HG03571 (cell line): Measurements from ENCODE around the gene ULK4.
A peak's percentile ranks its signal among the peaks of the same experiment; 100 is the strongest.
"Not testable (repeated sequence)": the region's sequence is repeated elsewhere in the genome, so short reads cannot be mapped to it uniquely, and the experiment has no call there.

Experiments used
- ATAC-seq: cut with Tn5 transposase; IDR thresholded peaks from one replicate; pipeline ENCODE4 v1.9.1; 2021; ENCODE audit not compliant: unreplicated experiment

ULK4 gene

GRCh38 chr3:41508063-41508696 is 453.7 kb downstream of the ULK4 start:
- ATAC-seq, result no peak

GRCh38 chr3:41507336-41508062 is 454.4 kb downstream of the ULK4 start:
- ATAC-seq, result no peak

DNA sequence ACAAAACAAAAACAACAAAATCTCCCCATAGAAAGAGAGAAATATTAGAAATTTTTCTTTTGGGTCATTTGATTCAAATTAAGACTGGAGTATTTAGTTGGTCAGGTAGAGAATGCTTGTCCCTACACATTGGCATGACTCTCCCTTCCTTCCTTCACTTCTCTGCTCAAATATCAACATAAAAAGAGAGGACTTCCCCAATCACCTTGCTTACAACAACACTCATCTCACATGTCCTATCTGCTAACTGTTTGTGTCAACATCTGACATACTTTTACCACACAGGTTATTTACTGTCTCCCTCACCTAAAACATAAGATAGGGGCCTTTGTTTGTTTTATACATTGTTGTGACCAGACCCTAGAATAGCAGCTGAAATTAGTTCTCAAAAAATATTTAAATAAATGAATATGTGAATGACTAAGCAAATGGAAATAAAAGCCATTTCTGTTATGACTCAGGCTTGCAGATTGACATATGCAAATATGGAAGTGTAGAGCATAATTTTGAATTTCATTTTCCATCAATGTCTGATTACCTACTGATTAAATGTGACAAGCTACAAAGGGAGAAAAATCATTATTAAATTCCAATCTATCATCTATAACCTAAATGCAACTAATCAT is 457.8 kb downstream of the ULK4 start:
- no peak for ATAC-seq

DNA sequence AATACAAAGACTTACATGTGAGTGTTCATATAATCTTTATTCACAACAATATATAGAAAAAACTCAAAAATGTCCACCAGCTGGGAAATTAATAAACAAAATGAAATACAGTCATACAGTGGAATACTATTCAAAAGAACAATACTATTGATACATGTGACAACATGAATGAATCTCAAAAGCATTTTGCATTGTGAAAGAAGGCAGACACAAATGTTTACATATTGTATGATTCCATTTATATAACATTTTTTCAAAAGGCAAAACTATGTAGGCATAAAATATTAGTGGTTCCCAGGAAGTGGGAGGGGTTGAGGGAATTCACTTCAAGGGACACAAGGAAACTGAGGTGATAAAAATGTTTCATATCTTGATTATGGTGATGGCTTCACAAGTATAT is 459.4 kb downstream of the ULK4 start:
- ATAC-seq, result no peak

DNA sequence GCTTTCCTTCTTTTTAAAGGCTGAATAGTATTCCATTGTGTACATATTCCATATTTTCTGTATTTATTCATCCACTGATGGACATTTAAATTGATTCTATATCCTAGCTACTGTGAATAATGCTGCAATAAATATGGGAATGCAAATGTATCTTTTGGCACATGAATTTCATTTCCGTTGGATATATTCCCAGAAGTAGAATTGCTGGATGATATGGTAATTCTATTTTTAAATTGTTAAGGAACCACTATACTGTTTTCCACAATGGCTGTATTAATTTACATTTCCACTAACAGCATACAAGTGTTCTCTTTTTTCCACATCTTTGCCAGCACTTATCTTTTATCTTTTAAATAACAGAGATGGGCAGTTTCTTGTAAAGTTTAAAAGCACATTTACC is 459.9 kb downstream of the ULK4 start:
- ATAC-seq, result no peak

GRCh38 chr3:41498847-41499246 is 463.1 kb downstream of the ULK4 start:
- ATAC-seq, result no peak

DNA sequence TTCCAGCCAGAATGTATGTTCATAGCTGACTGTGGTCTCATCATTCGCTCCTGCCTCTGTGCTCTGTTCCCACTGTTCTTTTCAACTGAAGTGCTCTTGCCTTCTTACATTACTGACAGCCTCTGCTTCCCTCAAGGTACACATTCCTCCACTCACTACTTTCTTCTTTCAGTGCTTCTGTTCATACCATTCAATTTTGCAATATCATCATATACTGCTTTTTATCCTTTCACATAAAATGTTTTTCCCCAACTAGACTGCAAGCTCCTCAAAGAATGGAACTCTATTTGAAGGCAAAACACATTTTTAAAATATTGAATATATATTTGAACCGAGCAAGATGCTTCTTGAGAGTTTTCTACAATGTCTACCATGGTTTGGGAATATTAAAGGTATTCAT is 471.5 kb downstream of the ULK4 start:
- ATAC-seq, result no peak

DNA sequence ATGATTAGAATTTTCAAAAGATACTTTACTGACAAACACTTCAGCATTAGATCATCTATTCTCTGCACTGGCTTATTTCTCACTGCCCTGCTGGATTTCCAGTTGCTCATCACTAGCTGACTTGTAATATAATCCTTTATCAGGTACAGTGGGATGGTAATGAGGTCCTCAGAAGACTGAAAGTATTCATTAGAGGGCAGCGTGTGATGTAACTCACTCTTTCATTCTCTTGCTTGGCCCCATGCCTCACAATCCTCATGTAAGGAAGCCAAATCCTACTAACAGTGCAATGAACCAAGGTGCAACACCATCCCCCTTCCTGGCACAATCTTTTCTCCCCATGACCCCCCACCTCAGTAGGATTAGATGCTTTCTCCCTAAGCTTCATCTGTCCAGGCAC is 472.7 kb downstream of the ULK4 start:
- no peak for ATAC-seq

GRCh38 chr3:41488501-41488900 is 473.4 kb downstream of the ULK4 start:
- no peak for ATAC-seq

DNA sequence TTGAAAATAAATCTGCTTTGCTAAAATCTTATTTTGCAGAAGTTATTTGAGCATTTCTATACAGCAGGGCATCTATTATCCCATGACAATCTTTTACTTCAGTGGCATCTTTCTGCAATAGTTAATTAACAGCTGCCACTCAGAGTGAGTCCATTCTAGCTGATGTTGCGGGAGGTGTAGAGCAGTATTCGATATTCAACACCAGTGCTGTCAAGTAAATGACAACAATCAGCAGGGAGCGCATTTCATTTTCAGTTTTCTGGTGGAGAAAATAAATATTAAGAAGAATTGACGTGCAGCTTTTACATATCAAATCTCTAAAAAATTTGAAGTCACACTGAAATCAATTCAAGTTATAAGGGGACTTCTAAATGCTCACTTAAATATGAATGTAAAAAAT is 476.4 kb downstream of the ULK4 start:
- no peak for ATAC-seq

DNA sequence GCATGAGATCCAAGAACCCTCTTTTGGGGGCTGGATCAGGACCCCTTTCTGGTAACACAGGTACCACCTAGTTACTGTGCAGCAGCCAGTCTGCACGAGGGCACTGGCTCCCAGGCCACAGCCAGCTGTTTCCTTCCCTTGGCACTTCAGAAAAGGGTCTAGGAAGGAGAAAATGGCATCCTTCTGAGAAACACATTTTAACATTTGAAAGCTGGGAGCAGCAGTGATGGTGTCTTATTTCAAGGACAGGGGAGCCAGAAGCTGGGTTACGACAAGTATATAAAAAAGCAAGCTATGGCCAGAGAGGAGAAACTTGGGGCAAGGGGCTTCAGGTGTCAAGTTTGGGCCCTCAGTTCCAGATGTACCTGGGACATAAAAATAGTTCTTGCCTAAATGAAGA is 479.8 kb downstream of the ULK4 start:
- ATAC-seq, result no peak

GRCh38 chr3:41478278-41478677 is 483.6 kb downstream of the ULK4 start:
- no peak for ATAC-seq

- peak; percentile 57 for ATAC-seq
Measured at GRCh38 chr3:41477399-41478014, 484.4 kb downstream of the ULK4 start.

DNA sequence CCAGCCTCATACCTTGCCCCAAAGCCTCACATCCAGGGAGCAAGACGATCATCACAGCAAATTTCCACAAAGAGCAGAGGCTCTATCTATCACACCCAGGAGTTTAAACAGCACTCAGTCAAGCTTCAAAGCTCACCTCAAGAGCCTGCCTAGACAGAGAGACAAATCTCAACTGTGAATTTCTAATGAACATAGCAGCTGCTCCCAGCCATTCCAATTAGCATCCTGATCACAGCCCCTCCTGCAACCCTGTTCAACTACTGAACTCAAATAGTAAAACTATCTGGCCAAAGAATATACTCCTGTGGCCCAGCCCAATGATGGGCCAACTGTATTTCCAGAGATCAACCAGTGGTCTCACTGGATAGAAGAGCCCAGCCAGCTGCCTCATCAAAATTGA is 492.8 kb downstream of the ULK4 start:
- no peak for ATAC-seq

GRCh38 chr3:41467481-41467880 is 494.4 kb downstream of the ULK4 start:
- ATAC-seq, result no peak

- ATAC-seq, result no peak
Measured at GRCh38 chr3:41464858-41465257, 497.0 kb downstream of the ULK4 start.

- ATAC-seq, result no peak
Measured at GRCh38 chr3:41464401-41464800, 497.5 kb downstream of the ULK4 start.

DNA sequence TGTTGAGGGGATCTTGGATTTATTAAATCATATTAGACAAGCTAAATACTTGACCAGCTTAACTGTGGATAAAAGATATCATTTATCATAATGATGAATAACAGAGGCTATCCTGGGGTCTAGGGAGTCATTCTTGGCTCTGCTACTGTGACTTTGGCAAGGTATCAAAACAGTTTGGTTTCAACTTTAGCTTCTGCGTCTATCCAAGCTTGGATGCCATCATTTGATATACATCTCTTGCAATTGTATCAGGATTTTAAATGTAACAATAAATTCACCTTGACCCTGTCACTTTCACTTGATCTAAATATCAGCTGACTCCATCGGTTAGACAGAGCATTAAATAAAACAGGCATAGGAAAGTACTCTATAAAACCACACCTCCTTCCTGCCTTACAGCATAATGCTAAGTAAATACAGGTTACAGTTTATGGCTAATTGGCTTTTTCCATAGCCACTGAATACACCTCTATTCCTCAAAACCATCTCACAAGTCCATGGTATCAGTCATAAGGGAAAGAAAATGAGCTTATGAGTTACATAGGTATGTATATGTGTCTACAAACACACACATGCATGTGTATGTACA is 499.7 kb downstream of the ULK4 start:
- no peak for ATAC-seq

GRCh38 chr3:41460736-41461135 is 501.2 kb downstream of the ULK4 start:
- ATAC-seq, result no peak

DNA sequence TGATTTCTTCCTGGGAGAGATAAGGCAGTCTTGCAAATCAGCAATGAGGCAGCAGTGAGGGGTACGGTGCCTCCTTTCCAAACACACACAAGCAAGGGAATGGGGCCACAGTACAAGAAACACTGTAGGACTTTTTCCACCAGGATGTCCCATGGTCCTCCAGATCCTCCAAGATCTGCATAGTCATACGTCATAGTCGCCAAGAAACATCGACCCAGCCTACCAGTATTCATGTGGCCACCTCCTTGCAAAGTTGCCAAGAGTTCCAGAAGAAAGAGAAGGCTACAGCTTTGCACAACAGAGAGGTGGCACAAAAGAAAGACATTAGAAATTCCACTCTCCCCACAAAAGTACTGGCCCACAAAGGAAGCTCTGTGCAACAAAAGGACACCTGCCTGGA is 504.7 kb downstream of the ULK4 start:
- no peak for ATAC-seq

GRCh38 chr3:41456162-41456561 is 505.7 kb downstream of the ULK4 start:
- no peak for ATAC-seq

DNA sequence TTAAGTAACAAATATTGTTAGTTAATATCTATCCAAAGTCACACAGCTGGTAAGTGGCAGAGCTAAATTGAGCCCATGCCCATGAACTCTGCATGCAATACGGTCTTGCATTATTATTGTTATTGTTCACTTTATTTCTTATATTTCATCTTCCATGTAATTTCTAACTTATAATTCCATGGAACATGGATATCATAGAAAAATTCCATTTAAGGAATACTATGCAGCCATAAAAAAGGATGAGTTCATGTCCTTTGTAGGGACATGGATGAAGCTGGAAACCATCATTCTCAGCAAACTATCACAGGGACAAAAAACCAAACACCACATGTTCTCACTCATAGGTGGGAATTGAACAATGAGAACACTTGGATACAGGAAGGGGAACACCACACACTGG is 508.3 kb downstream of the ULK4 start:
- ATAC-seq, result not testable (repeated sequence)
